Activated CD4-positive, alpha-beta T cell treated with anti-CD3 and anti-CD28 coated beads, Interleukin-2, Interleukin-6, amounts not matched to agents 100 ng/mL and 50 ng/mL, durations not matched to agents 16 hours and 8 hours (primary cell): ENCODE results near the gene NUBP2.
"Not testable (repeated sequence)": the region's sequence is repeated elsewhere in the genome, so short reads cannot be mapped to it uniquely, and the experiment has no call there.

Experiments used
- DNase-seq: peaks from one replicate; pipeline ENCODE4 v3.0.0-alpha.2; 2020

NUBP2 gene

GRCh38 chr16:1787056-1787321 is 4.2 kb downstream of the NUBP2 start:
- no peak for DNase-seq

- DNase-seq, result no peak
Observed at GRCh38 chr16:1787322-1788094, 4.7 kb downstream of the NUBP2 start.

- DNase-seq, result no peak
Observed at GRCh38 chr16:1788095-1788707, 5.4 kb downstream of the NUBP2 start.

GRCh38 chr16:1788708-1789100 is 5.9 kb downstream of the NUBP2 start:
- DNase-seq, result no peak

- no peak for DNase-seq
Observed at GRCh38 chr16:1789643-1790045, 6.9 kb downstream of the NUBP2 start.

- DNase-seq, result no peak
Observed at GRCh38 chr16:1790261-1790610, 7.5 kb downstream of the NUBP2 start.

GRCh38 chr16:1790611-1791255 is 8.0 kb downstream of the NUBP2 start:
- no peak for DNase-seq

- no peak for DNase-seq
Observed at GRCh38 chr16:1791256-1791942, 8.6 kb downstream of the NUBP2 start.

- no peak for DNase-seq
Observed at GRCh38 chr16:1791943-1792812, 9.4 kb downstream of the NUBP2 start.

GRCh38 chr16:1792836-1793577 is 10.2 kb downstream of the NUBP2 start:
- DNase-seq, result no peak

GRCh38 chr16:1793578-1794220 is 10.9 kb downstream of the NUBP2 start, which contains the start of gene IGFALS:
Gene IGFALS (minus strand): TSS chr16:1793705. CDS start chr16:1793652, 53 bp downstream.
- DNase-seq, result no peak

GRCh38 chr16:1794221-1794871 is 11.6 kb downstream of the NUBP2 start:
- DNase-seq, result no peak

GRCh38 chr16:1794908-1795666 is 12.3 kb downstream of the NUBP2 start:
- no peak for DNase-seq

- not testable (repeated sequence) for DNase-seq
Observed at GRCh38 chr16:1799263-1799662, 16.5 kb downstream of the NUBP2 start.

GRCh38 chr16:1800701-1801100 is 17.9 kb downstream of the NUBP2 start:
- DNase-seq, result no peak

- DNase-seq, result no peak
Observed at GRCh38 chr16:1807626-1808025, 24.9 kb downstream of the NUBP2 start.

- DNase-seq, result no peak
Observed at GRCh38 chr16:1808691-1809090, 25.9 kb downstream of the NUBP2 start.

- no peak for DNase-seq
Observed at GRCh38 chr16:1809281-1809801, 26.6 kb downstream of the NUBP2 start.

- DNase-seq, result no peak
Observed at GRCh38 chr16:1810106-1810505, 27.3 kb downstream of the NUBP2 start.

GRCh38 chr16:1810536-1810935 is 27.8 kb downstream of the NUBP2 start:
- DNase-seq, result no peak
